Activated CD8-positive, alpha-beta memory T cell treated with anti-CD3 and anti-CD28 coated beads for 4 hours (primary cell): ENCODE results near the gene VWA8.

Experiments used
- DNase-seq, 2 donors: peaks; one replicate each; pipeline ENCODE4 v3.0.0-alpha.2; 2020; ENCODE audit warnings: low read depth in 2 of 2

VWA8 gene

DNA sequence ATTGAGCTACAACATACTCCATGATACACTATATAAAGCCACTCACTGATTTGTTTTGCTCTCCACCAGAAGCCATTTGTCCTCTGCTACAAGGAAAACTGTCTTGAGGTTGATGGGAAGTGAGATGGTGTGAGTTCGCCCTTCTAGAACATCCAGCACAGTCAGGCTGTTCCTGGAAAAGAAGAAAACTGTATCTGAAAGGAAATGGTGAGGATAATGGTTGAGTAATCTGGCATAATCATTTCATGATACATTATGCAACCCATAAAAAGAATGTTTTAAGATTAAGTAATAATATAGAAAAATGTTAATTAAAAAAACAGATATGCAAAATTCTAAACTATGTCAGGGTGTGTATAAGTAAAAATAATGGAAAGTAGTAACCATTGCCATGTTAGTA is 269.6 kb downstream of the VWA8 start:
- DNase-seq, result no peak

DNA sequence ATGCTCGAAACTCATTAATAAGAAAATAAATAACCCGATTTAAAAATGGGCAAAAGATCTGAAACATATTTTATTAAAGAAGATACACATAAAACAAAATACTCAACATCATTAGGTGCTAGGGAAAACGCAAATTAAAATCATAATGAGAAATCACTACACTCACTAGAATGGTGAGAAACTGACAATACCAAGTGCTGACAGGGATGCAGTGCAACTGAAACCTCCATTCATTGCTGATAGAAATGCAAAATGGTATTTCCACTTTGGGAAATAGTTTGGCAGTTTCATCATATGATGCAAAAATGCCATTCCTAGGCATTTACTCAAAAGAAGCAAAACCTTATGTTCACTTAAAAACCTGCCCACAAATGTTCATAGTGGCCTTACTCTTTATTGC is 278.1 kb downstream of the VWA8 start:
- no peak for DNase-seq

DNA sequence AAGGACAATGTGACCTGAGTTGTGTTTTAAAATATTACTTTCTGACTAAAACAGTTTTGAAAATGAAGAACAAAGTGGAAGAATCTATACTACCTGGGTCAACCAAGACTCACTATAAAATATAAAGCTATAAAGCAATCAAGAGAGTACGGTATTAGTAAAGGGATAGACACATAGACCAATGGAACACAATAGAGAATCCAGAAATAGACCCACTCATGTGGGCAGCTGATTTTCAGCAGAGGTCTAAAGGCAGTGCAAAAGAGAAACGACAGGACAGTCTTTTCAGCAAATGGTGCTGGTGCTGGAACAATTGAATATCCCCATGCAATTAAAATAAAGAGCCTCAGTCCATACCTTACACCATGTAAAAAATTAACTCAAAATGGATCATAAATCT is 278.9 kb downstream of the VWA8 start:
- DNase-seq, result no peak

DNA sequence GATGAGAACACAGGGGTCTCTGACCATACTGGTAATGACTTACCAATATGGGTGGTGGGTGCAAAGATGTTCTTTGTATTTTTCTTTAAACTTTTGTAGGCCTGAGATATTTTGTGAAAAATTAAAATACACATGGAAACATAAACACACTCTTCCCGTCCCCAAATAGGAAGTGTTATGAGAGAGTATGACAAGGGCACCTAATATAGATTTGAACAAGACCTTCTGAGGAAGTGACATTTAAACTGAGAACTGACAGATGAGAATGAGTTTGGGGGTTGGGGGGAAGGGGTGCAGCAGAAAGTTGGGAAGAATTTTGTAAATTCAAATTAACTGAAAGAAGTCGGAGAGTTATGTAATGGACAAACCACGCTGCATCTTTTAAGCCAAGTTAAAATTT is 279.3 kb downstream of the VWA8 start:
- DNase-seq, result no peak

DNA sequence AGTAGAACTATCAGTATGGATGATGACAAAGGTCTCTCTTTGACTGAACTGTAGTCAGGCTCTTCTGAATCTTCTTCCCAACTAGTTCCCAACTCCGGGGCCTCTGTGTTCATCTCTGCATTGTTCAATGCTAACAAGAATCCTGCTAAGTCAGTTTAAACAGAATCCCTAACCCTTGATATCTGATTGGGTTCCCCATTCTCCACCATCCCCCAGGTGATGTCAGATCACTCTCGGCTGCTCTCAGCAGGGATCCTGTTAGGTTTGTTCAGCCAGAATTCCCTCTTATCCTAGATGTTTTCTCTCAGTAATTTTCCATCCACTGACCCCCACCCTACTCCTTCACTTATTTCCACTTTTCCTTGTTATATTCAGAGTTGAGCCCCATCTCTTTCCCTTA is 280.0 kb downstream of the VWA8 start:
- no peak for DNase-seq

DNA sequence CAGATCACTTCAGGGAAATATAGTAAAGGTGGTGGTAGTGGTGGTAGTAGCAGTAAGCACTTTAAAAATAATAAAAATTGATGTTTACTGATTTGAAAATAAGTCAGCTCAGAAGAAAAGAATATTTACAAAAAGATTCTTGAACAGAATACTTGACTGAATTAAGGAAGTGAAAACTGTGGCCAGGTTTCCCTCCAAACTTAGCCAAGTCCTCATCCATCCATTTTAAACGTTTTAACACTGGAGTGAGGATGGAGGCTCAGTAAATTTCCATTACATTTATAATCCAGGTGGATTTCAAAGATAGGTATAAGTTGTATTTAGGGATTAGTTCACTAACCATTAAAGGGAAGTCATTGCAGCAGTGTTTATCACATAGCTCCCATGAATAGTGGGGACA is 282.1 kb downstream of the VWA8 start:
- DNase-seq, result no peak

DNA sequence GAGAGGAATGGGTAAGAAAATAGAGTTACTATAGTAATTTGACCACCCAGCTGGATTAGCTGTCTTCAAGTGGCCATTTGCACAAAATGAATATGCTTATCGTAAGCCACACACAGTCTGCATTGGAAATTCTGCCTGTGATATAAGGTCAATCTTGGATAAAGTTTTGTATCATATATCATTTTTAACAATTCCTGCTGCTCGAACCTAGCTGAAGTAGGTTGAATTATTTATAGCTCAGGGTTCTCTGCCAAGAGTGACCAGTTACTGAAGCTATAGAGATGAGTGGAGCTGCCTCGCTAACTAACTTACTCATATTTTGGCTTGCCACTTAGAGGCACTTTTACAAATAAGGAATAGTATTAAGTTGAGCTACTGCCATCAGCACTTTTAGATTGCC is 282.7 kb downstream of the VWA8 start:
- no peak for DNase-seq

DNA sequence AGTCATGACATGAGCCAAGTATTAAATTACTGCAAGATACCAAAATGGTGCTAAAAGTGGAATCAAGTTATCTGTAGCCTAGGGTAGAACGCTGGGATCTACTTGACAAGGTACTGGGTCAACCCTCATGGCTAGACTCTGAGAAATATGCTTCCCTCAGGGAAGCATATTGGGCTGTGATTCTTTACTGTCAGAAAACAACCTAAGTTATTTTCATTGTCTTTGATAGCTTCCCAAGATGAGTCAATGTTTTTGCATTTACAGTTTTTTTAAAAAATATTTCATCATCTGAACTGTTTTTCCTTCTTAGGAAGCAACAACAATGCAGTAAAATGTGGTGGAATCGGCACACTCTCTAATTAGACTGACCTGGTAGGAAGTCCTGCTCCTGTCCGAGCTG is 285.6 kb downstream of the VWA8 start:
- DNase-seq, result no peak

DNA sequence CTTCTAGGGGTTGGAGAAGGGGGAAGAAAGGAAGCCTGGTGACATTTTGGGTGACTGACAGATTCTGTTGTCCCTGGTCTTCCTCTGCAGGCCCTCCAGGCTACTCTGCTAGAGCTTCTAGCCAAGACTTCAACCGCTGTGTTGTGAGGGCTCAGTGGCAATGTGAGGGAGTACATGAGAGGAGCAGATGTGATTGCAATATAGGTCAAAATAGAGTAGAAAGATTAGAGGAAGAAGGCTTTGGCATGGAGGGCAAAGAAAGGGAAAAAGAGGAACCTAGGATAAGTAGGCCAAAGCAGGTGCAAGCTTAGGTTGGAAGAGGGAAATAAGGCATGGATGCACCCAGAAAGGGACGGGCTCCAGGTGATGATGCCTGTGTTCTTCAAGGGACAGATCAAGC is 286.7 kb downstream of the VWA8 start:
- DNase-seq, result no peak

DNA sequence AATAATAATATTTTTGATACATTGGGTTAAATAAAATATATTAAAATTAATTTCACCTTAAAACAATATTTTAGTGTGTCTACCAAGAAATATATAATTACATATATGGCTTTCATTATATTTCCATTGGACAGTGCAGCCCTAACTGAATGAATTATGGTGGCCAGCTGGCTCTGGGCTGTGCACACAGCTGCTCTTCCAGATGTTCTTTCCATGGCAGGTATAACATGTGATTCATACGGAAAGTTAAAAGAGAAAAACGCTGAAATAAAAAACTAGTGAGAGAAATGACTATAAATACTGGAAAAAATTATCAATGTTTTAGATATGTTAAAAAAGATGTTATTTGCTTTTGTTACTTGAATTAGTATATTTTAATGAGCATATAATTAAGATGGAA is 287.3 kb downstream of the VWA8 start:
- no peak for DNase-seq

DNA sequence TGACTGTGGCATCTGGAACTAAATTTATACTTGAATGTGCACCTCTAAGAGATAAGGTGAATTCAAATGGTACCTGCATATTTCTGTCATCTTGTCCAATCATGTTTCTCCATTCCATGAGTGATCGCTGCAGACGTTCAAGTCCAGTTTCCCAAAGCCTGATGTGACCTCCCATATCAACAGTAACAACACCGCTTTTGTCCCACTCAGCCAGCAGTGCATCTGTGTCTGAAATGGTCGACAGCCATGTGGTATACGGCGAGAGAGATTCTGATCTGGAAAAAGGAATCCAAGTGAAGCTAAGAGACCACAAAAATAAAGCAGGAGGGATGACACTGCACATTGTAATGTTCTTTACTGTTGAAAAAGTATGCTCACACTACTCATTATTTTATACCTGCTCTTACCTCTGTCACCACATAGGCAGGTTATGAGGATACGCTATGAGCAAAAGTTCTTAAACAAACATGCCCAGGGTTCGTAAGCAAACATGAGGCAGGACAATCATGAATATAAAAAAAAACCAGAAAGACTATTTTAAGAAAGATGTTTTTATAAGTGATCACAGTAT is 290.0 kb downstream of the VWA8 start:
- DNase-seq, result no peak

DNA sequence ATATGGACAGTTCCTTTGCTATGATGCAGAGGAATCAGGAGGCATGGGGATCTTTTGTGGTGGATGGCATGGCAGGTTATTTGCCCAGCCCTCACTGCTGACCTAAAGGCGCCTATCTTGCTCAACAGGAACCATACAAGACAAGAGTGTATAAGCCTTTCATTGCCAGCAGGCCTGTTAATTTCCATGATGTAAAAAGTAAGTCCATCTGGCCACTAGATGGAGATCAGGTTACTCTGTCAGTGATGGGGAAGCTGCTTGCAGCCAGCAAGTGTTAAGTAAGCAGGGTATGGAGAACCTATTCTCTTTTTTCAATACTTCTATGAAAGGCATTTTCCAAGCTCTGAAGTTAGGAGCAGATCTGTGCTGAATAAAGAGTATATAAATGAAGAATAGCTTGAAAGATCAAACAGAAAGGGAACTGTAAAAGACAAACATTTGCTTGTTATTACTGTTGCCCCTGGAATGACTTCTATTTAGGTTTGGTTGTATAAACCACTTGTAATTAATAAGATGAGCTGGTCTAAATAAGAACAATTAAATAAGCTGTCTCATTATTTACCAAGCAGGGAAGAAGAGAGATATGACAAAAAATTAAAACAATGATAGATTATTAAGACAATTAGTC is 292.7 kb downstream of the VWA8 start:
- DNase-seq, result no peak

DNA sequence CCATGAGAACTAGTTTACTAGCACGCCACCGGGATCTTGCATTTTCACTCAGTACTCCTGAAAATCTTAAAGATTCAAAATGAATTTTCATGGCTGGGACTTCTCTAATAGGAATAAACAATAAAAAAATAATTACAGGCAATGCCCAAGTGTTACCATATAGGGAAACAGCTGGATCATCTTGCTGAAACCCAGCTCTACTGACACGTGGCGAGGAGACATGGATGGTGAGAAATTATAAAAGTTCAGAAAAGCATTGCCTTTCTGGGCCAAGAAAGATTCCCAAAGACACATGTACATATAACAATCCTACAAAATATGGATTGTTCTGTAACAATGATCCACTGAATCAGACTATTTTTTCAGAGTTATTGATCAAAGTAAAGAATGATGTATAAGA is 294.3 kb downstream of the VWA8 start:
- no peak for DNase-seq

DNA sequence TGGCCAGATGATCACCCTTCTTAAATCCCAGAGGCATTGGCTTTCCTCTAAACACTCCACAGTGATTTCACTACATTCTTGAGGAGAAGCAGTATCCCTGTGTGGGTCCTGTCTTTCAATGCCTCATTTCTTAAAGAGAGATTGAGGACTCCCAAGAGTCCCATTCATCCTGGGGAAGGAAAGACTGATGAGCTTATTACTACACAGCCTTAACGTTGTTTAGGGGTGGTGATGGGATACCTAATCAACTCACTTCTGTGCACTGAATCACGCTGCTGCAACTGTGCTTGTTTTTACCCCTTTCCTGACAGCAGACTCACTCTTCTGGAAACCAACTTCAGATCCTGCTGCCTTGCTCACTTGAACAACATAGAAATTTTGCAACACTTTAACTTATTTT is 300.5 kb downstream of the VWA8 start:
- DNase-seq, result no peak

DNA sequence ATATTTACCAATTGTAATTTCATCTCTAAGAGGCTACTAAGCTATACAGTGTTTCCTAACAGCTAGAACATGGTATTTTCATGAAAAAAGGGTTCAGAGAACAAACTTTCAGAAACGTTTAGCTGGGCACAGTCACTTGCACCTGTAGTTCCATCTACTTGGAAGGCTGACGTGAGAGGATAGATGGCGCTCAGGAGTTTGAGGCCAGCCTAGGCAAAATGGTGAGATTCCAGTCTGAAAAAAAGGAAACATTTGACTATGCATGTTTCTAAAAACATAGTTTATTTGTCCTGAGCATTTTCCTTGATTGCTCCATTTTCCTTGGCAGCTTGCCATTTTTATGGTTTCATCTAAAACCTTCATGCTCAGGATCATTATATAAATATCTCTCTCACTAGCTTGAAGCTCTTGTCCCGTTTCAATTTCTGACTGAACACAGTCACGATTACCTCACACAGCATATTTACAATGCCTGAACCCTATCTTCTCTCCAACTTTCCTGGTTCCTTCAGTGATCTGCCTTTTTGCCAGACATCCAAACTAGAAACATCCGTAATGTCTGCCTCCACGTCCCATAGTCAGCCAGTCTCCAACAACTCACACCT is 302.8 kb downstream of the VWA8 start:
- no peak for DNase-seq

DNA sequence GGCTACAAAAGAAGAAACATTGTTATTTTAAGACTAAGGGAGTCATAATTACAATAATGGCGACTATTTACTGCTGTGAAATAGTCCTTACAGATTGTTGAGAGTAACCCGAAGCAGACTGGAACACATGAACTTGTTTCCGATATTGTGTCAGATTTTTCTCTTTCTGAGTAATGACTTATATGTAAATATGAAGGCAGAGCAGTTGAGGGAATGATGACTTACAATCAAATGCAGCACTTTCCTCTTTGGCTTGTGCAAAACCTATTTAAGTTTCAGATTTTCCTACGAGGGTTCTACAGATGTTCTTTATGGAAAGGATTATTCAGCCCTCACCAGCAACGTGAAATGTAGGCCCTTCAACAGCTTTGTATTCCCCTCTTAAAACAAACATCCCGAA is 304.9 kb downstream of the VWA8 start:
- no peak for DNase-seq

DNA sequence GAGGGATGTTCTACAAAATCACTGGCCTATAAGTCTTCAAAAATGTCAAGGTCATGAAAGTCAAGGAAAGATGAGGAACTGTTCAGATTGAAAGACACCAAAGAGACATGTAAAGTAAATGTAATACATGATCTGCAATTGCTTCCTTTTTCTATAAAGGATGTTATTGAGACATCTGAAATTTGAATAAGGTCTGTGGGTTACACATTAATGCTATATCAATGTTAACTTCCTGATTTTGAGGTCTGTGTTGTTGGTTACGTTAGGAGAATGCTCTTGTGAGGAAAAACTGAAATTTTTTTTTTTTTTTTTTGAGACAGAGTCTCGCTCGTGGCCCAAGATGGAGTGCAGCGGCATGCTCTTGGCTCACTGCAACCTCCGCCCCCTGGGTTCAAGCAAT is 306.1 kb downstream of the VWA8 start:
- no peak for DNase-seq

DNA sequence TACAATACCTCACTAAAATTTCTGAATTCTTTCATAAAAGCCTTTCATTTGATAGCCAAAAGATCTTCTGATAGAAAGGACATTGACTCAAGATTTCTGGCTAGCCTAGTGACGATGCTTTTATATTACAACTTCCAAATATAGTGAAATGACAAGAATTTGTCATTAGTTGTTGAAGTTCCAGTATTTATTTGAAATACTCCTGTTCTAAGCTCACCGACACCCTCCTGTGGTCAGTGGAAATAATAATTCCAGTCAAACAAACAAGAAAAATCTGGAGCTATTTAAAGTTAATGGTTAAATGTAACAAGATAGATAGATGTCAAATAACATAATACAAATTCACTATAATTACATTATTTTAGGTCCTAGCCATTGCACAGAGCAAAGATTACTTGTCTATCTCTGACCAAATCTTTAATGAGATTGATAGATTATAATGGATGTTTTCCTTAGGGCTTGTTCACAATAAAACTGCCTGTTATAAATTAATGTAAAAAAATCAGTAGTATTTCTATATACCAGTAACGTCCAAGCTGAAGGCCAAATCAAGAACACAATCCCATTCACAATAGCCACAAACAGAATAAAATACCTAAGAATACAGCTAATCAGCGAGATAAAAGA is 308.1 kb downstream of the VWA8 start:
- no peak for DNase-seq

DNA sequence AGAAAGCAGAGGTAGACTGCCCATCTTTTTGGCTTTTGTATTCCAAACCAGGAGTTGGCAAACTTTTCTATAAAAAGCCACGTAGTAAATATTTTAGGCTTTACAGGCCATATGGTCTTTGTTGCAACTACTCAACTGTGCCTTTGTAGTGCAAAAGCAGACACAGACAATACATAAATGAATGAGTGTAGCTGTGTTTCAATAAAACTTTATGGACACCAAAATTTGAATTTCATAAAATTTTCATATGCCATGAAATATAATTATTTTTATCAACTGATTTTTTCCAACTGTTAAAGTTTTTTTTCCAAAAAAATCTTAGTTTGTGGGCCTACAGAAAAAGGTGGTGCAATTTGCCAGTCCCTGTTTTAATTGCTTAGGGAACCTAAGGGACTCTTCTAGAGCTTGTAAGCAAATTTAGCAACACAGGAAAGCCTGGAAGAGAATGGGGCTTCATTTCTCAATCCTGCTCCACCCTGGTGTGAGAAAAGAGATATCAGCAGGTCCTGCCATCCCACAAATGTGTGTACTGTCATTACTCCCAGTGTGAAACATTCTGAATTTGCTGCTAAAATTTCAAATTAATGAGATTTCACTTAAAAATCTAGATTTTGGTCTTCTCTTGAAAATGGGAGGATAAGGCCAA is 309.4 kb downstream of the VWA8 start:
- no peak for DNase-seq

DNA sequence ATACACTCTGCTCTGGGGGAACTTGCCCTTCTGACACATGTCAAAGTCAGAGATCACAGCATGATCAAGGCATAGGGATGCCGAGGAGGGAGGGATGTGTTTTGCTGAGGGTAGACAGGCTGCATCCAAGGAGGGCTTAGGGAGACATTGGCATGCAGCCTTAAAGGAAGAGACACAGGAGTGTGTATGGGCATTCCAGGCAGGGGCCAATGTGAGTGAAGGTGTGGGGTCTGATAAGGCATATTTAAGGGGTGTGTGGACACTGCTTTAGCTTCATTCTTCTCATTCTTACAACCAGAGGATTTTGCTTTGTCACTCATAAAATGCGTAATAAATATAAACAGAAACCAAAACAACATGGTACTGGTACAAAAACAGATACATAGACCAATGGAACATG is 310.2 kb downstream of the VWA8 start:
- no peak for DNase-seq

DNA sequence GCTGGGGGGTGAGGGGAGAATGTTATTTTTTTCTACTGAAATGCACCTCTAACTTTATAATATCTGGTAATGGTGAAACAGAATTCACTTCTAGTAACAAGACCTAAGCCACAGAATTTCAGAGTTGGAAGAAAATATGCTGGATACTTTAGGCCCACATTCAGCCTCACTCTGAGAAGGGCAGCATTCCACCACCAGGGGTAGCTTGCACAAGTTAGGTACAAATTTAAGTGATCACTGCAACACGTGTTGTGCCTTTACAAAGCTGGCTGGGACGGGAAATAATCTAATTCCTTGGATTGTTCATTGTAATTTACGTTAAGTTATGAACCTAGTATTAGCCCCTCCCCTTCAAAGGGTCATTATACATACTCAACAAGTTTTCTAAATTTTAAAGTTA is 311.2 kb downstream of the VWA8 start:
- DNase-seq, result no peak

DNA sequence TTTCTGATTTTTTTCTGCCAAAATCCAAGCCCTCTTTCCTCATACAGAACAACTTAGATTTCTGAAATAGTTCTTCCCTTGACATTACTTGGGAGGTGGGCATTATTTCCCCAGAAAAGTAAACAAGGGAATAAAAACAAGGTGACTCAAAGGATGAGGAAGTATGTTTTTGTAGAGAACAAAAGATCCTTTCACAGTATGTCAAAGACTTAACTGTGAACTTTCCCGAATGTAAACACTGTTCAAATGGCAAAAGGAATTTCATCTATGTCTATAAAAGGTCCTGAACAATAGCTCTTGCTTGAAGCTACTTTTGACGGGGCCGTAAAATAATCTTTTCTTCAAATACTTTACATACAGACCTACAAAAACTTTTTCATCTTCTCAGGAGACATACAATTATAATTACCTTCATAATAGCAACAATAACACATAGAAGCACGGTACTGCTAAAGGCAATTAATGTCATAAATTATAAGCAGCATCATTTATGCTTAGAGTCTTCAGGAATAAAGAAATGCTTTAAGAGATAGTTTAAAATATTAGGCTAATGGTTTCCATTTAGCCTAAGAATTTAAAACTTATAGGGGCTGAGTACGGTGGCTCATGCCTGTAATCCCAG is 312.5 kb downstream of the VWA8 start:
- DNase-seq, result no peak
